Lower leg skin (tissue), 4 donors: ENCODE results near the gene CNPY1. TPM values are rescaled to one million over a fixed set of nuclear protein-coding genes. Genes with fewer than 3 reads are reported as not detected.

ENCODE experiments used
- DNase-seq, 2 donors: peaks; one replicate each; pipeline ENCODE4 v3.0.0-alpha.2; 2019; ENCODE audit warnings: low spot score in 2 of 2
- H3K4me3 ChIP-seq: fragments of 200-600 bp; sonication (generic); 2 replicates; pipeline ENCODE4 v1.5.1; 2017; ENCODE audit warnings: mild to moderate bottlenecking, low read depth; ENCODE audit not compliant: poor library complexity, severe bottlenecking
- CTCF ChIP-seq, 3 donors: fragments of 450-650 bp; IDR thresholded peaks; one replicate each; pipeline ENCODE4 v1.5.1; 2016; ENCODE audit warnings: antibody characterized with exemption in 3 of 3, mild to moderate bottlenecking in 3 of 3, moderate library complexity in 2 of 3
- POLR2A ChIP-seq, 2 donors: fragments of 450-650 bp; IDR thresholded peaks; one replicate each; pipeline ENCODE4 v1.6.1; 2016 to 2017; ENCODE audit warnings: antibody characterized with exemption in 2 of 2, mild to moderate bottlenecking in 1 of 2, moderate library complexity in 1 of 2
- WGBS, 2 donors: methylation state at CpG; one replicate each; pipeline ENCODE4 v1.1.5; 2018; 5-methylcytosine and 5-hydroxymethylcytosine counted together
- intact Hi-C: fragments of 100-400 bp; cut with DNase I; formaldehyde crosslinking; loops from one replicate; pipeline ENCODE4 v1.15.0; 2023; ENCODE audit warnings: low total_unique reads
- total RNA-seq, 4 donors: library from RNA; depleted of rRNA; stranded (reverse); fragments of >200 nt; gene quantifications; one replicate each; pipeline ENCODE4 v1.1.0, GENCODE V29; 2016

Gene CNPY1
- total RNA-seq, 4 donors from 2014 or later: not detected

GRCh38 chr7:155590215-155591018 lies 44.1 kb upstream of the CNPY1 start:
- intact Hi-C loops: no loop called here
- WGBS, 2 donors: 82 to 86% methylated on average over 15 to 20 of the region's 20 CpGs
- TF ChIP-seq POLR2A (IDR thresholded peaks at IDR 0.05) (no peak), CTCF (IDR thresholded peaks at IDR 0.05) (no peak)
- peak in 1 of 2 donors; percentile 83 for DNase-seq
- H3K4me3 ChIP-seq: no peak overlapping the region

GRCh38 chr7:155589001-155589980 lies 42.9 kb upstream of the CNPY1 start:
- TF ChIP-seq POLR2A (IDR thresholded peaks at IDR 0.05): no peak
- TF ChIP-seq CTCF (IDR thresholded peaks at IDR 0.05): no peak
- 88 to 89% methylated on average over 27 to 29 of the region's 29 CpGs for WGBS, 2 donors
- no peak overlapping the region for H3K4me3 ChIP-seq
- peak in 1 of 2 donors; percentile 81 for DNase-seq
- intact Hi-C loops: no loop called here

- 87 to 88% methylated on average over 10 of the region's 10 CpGs for WGBS, 2 donors
- intact Hi-C loops: no loop called here
These were observed 42.2 kb upstream of the CNPY1 start for GRCh38 chr7:155588468-155588998.

GRCh38 chr7:155587486-155587885 lies 41.1 kb upstream of the CNPY1 start:
- TF ChIP-seq CTCF (IDR thresholded peaks at IDR 0.05) (no peak), POLR2A (IDR thresholded peaks at IDR 0.05) (no peak)

More at GRCh38 chr7:155588468-155588998, 42.2 kb upstream of the CNPY1 start:
- no peak for DNase-seq
- no peak overlapping the region for H3K4me3 ChIP-seq
- TF ChIP-seq CTCF (IDR thresholded peaks at IDR 0.05): no peak
- TF ChIP-seq POLR2A (IDR thresholded peaks at IDR 0.05): no peak

GRCh38 chr7:155586843-155587440 lies 40.6 kb upstream of the CNPY1 start:
- intact Hi-C loops: no loop called here
- DNase-seq: peak in 1 of 2 donors; percentile 81
- 93 to 95% methylated on average over 14 of the region's 14 CpGs for WGBS, 2 donors
- no peak overlapping the region for H3K4me3 ChIP-seq
- TF ChIP-seq POLR2A (IDR thresholded peaks at IDR 0.05): no peak
- no peak for TF ChIP-seq CTCF (IDR thresholded peaks at IDR 0.05)

More at GRCh38 chr7:155587486-155587885, 41.1 kb upstream of the CNPY1 start:
- intact Hi-C loops: no loop called here
- WGBS, 2 donors: 91 to 93% methylated on average over 10 of the region's 10 CpGs
- H3K4me3 ChIP-seq: no peak overlapping the region
- peak in 1 of 2 donors; percentile 60 for DNase-seq
